IPS-NIHi11 (cell line): Measurements from ENCODE around the gene MAB21L3.

Experiments
- DNase-seq: peaks from one replicate; pipeline ENCODE4 v3.0.0; 2012; ENCODE audit warnings: mixed read lengths, low spot score

The MAB21L3 gene

GRCh38 chr1:116166011-116166571 lies 54.9 kb downstream of the MAB21L3 start:
- DNase-seq = no peak

- no peak for DNase-seq
Observed at GRCh38 chr1:116166655-116167054, 55.5 kb downstream of the MAB21L3 start.

GRCh38 chr1:116167625-116168276 lies 56.6 kb downstream of the MAB21L3 start:
- peak; percentile 58 for DNase-seq

- DNase-seq = peak; percentile 91
Observed at GRCh38 chr1:116168277-116169032, 57.3 kb downstream of the MAB21L3 start.

- DNase-seq = no peak
Observed at GRCh38 chr1:116169898-116170297, 58.7 kb downstream of the MAB21L3 start.

GRCh38 chr1:116170721-116171589 lies 59.8 kb downstream of the MAB21L3 start:
- DNase-seq = no peak

GRCh38 chr1:116172666-116173065 lies 61.5 kb downstream of the MAB21L3 start:
- DNase-seq = no peak

- DNase-seq = no peak
Observed at GRCh38 chr1:116175611-116176010, 64.4 kb downstream of the MAB21L3 start.

GRCh38 chr1:116176306-116176789 lies 65.1 kb downstream of the MAB21L3 start:
- no peak for DNase-seq

GRCh38 chr1:116177861-116178260 lies 66.7 kb downstream of the MAB21L3 start:
- DNase-seq = no peak

- no peak for DNase-seq
Observed at GRCh38 chr1:116178837-116179236, 67.6 kb downstream of the MAB21L3 start.

GRCh38 chr1:116179419-116179818 lies 68.2 kb downstream of the MAB21L3 start:
- DNase-seq = no peak

- no peak for DNase-seq
Observed at GRCh38 chr1:116179964-116180363, 68.8 kb downstream of the MAB21L3 start.

GRCh38 chr1:116182019-116182714 lies 71.0 kb downstream of the MAB21L3 start:
- DNase-seq = no peak
